ENCODE data around the gene TTYH3.
"Not testable (repeated sequence)": the region's sequence is repeated elsewhere in the genome, so short reads cannot be mapped to it uniquely, and the experiment has no call there.

The TTYH3 gene

GRCh38 chr7:2631946-2632732, at the start of gene TTYH3:
Gene TTYH3 (plus strand): TSS chr7:2631986. CDS start chr7:2632156, 170 bp downstream.
- DNase-seq (ENCODE audit: low spot score): no peak

GRCh38 chr7:2582006-2582735, 49.6 kb upstream of the TTYH3 start:
- peak; percentile 15 for DNase-seq (ENCODE audit: low spot score)

- DNase-seq (ENCODE audit: low spot score): no peak
Measured at GRCh38 chr7:2583798-2584580, 47.8 kb upstream of the TTYH3 start.

- no peak for DNase-seq (ENCODE audit: low spot score)
Measured at GRCh38 chr7:2585446-2585845, 46.3 kb upstream of the TTYH3 start.

GRCh38 chr7:2586326-2587020, 45.3 kb upstream of the TTYH3 start:
- no peak for DNase-seq (ENCODE audit: low spot score)

- DNase-seq (ENCODE audit: low spot score): no peak
Measured at GRCh38 chr7:2587134-2587533, 44.7 kb upstream of the TTYH3 start.

GRCh38 chr7:2587778-2588177, 44.0 kb upstream of the TTYH3 start:
- no peak for DNase-seq (ENCODE audit: low spot score)

- DNase-seq (ENCODE audit: low spot score): no peak
Measured at GRCh38 chr7:2589341-2589740, 42.4 kb upstream of the TTYH3 start.

- DNase-seq (ENCODE audit: low spot score): not testable (repeated sequence)
Measured at GRCh38 chr7:2589941-2590340, 41.8 kb upstream of the TTYH3 start.

GRCh38 chr7:2592375-2592865, 39.4 kb upstream of the TTYH3 start:
- no peak for DNase-seq (ENCODE audit: low spot score)

GRCh38 chr7:2593036-2593727, 38.6 kb upstream of the TTYH3 start:
- no peak for DNase-seq (ENCODE audit: low spot score)

- no peak for DNase-seq (ENCODE audit: low spot score)
Measured at GRCh38 chr7:2594599-2594998, 37.2 kb upstream of the TTYH3 start.

GRCh38 chr7:2595258-2595860, 36.4 kb upstream of the TTYH3 start:
- no peak for DNase-seq (ENCODE audit: low spot score)

GRCh38 chr7:2596464-2597272, 35.1 kb upstream of the TTYH3 start:
- no peak for DNase-seq (ENCODE audit: low spot score)

GRCh38 chr7:2597273-2597640, 34.5 kb upstream of the TTYH3 start:
- no peak for DNase-seq (ENCODE audit: low spot score)

- no peak for DNase-seq (ENCODE audit: low spot score)
Measured at GRCh38 chr7:2598154-2598823, 33.5 kb upstream of the TTYH3 start.

GRCh38 chr7:2601065-2601464, 30.7 kb upstream of the TTYH3 start:
- no peak for DNase-seq (ENCODE audit: low spot score)

- no peak for DNase-seq (ENCODE audit: low spot score)
Measured at GRCh38 chr7:2601907-2602306, 29.9 kb upstream of the TTYH3 start.

GRCh38 chr7:2602406-2603043, 29.3 kb upstream of the TTYH3 start:
- DNase-seq (ENCODE audit: low spot score): no peak

All from D341Med (cell line).